ENCODE data around the gene CARS1.

DNA sequence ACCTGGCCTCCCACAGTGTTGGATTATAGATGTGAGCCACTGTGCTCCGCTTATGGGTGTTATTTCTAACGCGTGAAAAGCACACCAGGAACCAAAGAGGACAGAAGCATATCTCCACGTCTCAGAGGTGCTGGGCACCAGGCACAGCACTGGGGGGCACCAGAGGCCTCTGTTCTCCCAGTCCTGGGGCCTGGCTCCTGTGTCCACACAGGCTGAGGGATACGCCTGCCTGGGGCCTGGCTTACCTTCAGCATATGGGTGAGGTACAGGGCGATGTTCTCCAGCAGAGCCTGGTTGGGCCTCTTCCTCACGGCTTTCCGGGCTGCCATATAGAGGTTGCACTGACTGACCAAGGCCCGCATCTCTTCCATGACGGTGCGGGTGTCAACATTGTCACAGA lies 40.4 kb downstream of the CARS1 start:
- no peak for TF ChIP-seq EZH2 (optimal IDR thresholded peaks at IDR 0.05; ENCODE audit: low read depth, low read length)
- TF ChIP-seq, protein P1, sequence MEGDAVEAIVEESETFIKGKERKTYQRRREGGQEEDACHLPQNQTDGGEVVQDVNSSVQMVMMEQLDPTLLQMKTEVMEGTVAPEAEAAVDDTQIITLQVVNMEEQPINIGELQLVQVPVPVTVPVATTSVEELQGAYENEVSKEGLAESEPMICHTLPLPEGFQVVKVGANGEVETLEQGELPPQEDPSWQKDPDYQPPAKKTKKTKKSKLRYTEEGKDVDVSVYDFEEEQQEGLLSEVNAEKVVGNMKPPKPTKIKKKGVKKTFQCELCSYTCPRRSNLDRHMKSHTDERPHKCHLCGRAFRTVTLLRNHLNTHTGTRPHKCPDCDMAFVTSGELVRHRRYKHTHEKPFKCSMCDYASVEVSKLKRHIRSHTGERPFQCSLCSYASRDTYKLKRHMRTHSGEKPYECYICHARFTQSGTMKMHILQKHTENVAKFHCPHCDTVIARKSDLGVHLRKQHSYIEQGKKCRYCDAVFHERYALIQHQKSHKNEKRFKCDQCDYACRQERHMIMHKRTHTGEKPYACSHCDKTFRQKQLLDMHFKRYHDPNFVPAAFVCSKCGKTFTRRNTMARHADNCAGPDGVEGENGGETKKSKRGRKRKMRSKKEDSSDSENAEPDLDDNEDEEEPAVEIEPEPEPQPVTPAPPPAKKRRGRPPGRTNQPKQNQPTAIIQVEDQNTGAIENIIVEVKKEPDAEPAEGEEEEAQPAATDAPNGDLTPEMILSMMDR (IDR thresholded peaks at IDR 0.05; ENCODE audit: low read length): no peak
- TF ChIP-seq EZH2phosphoT487 (IDR thresholded peaks at IDR 0.05; ENCODE audit: low read length): no peak
